ENCODE measurements around the gene DNM2. TPM values are rescaled to one million over a fixed set of nuclear protein-coding genes. Genes with fewer than 3 reads are reported as not detected.

DNM2 gene
- total RNA-seq, 3 donors from 2014 or later, result 83.1 to 98.6 (median 84.5) TPM

DNA sequence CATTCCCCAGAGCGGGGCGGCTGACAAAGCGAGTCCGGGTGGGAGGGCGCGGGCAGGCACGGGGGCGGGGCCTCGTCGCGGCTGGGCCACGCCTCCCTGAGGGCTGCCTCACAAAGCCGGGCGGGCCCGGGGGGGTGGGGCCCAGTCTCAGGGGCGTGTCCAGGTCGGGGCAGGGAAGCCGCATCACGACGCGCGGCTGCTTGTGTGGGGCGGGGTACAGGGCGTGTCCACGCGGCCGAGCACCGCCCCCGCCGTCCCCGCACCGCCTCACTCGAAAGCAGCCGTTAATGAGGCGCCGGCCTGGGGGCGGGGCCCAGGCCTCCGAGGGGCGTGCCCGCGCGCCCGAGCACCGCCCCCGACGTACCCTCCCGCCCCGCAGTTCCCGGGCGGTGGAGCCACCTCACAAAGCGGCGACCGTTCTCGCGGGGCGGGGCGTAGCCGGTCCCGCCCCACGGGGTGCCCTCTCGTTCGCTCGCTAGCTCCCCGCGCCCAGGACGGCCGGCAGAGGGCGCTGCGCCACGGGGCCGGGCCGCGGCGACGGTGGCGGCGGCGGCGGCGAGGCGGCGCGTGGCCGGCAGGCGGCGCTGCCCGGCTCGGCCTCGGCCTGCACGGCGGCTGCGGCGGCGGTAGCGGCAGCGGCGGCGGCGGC, 153.2 kb downstream of the DNM2 start, which contains the start of gene CARM1:
TSS of gene CARM1 (plus strand) at position 599 of the 649 bp plus-strand sequence. CDS start 150 bp downstream, outside the sequence.
- peak; percentile 99 for DNase-seq (ENCODE audit: low spot score in 2 of 2)
- intact Hi-C loops (cut with DNase I; ENCODE audit: low total_unique reads), result no loop called here
- Histone ChIP-seq H3K27me3 (no peaks in the 10 kb centered on the region), H3K4me3 (peak within 1 kb of the TSS; percentile 73 to 97 (median 92)), H3K36me3 (no peaks in the 10 kb centered on the region), H3K9me3 (no peaks in the 10 kb centered on the region), H3K4me1 (no peaks in the 10 kb centered on the region), H3K27ac (peak within 1 kb of the TSS; percentile 82 to 95)
- TF ChIP-seq POLR2AphosphoS5 (IDR thresholded peaks at IDR 0.05) (peak in 2 of 3 donors; percentile 17 to 36), POLR2A (IDR thresholded peaks at IDR 0.05) (no peak)
- TF ChIP-seq, protein P1, sequence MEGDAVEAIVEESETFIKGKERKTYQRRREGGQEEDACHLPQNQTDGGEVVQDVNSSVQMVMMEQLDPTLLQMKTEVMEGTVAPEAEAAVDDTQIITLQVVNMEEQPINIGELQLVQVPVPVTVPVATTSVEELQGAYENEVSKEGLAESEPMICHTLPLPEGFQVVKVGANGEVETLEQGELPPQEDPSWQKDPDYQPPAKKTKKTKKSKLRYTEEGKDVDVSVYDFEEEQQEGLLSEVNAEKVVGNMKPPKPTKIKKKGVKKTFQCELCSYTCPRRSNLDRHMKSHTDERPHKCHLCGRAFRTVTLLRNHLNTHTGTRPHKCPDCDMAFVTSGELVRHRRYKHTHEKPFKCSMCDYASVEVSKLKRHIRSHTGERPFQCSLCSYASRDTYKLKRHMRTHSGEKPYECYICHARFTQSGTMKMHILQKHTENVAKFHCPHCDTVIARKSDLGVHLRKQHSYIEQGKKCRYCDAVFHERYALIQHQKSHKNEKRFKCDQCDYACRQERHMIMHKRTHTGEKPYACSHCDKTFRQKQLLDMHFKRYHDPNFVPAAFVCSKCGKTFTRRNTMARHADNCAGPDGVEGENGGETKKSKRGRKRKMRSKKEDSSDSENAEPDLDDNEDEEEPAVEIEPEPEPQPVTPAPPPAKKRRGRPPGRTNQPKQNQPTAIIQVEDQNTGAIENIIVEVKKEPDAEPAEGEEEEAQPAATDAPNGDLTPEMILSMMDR (IDR thresholded peaks at IDR 0.05), result peak in 1 of 3 donors; percentile 92

DNA sequence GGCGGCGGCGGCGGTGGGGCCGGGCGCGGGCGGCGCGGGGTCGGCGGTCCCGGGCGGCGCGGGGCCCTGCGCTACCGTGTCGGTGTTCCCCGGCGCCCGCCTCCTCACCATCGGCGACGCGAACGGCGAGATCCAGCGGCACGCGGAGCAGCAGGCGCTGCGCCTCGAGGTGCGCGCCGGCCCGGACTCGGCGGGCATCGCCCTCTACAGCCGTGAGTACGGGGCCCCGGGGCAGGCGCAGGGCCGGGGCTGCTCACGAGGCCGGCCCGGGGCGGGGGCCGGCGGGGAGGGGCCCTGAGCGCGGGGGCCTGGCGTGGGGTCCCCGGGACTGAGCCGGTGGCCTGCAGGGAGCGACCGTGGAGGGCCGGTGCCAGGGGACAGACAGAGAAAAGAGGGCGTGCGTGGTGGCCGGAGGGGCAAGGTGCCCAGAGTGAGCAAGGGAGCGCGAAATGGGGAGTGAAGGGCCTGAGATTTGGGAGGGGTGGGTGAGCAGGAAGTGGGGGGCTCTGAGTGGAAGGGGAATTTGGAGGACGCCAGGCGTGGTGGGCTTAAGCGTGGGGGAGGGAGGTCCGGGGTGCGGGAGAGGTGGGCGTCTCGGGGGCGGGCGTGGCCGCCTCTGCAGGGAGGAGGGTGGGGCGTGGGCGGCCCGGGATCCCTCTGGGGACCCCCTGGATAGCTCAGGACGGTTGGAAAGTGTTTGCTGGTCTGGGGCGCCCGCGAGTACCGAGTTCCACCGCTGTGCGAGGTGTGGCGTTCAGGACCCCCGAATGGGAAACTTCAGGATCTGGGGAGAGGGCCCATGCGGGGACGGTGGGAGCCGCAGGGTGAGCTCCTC, 154.0 kb downstream of the DNM2 start:
- intact Hi-C loops (cut with DNase I; ENCODE audit: low total_unique reads), result no loop called here
- Histone ChIP-seq H3K4me3 (peak overlapping the region; percentile 73 to 97 (median 92)), H3K4me1 (no peaks in the 10 kb centered on the region), H3K27me3 (no peaks in the 10 kb centered on the region), H3K36me3 (no peaks in the 10 kb centered on the region), H3K9me3 (no peaks in the 10 kb centered on the region), H3K27ac (peak overlapping the region; percentile 78 to 95)
- DNase-seq (ENCODE audit: low spot score in 2 of 2), result peak in 1 of 2 donors; percentile 54
- TF ChIP-seq POLR2A (IDR thresholded peaks at IDR 0.05), result no peak
- TF ChIP-seq, protein P1 (IDR thresholded peaks at IDR 0.05), result peak in 2 of 3 donors; percentile 14 to 26
- TF ChIP-seq POLR2AphosphoS5 (IDR thresholded peaks at IDR 0.05), result no peak

DNA sequence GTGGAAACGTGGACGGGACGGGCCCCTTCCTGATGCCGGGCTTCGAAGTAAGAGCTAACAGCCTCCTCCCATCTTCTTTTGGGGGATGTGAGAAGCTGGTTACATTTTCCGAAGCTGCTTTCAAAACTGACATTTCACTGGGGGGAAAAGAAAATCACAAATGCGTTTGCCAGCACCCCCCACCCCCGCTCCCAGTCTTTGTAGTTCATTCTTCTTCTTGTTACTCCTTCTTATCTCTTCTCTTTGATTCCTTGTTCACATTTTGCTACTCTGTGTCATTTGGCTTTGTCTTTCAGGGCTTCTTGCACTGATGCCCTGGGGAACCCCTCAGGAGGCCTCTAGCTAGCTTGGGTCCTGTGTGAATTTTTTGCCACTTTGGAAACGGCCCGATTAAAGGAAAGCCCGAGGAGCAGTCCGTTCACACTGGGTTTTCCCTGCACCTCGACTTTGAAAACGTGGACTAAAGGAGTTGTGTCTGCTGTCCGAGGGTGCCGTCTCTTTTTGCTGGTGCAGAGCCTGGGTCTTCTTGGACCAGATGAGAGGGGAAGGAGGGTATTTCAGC, 154.7 kb downstream of the DNM2 start:
- no peaks in the 10 kb centered on the region for H3K36me3 ChIP-seq
- H3K4me3 ChIP-seq, result peak overlapping the region; percentile 73 to 97 (median 92)
- TF ChIP-seq POLR2A (IDR thresholded peaks at IDR 0.05) (no peak), POLR2AphosphoS5 (IDR thresholded peaks at IDR 0.05) (no peak)
- TF ChIP-seq, protein P1 (IDR thresholded peaks at IDR 0.05), result no peak
- H3K4me1 ChIP-seq, result no peaks in the 10 kb centered on the region
- DNase-seq (ENCODE audit: low spot score in 2 of 2), result no peak
- peak overlapping the region; percentile 78 to 95 for H3K27ac ChIP-seq
- no peaks in the 10 kb centered on the region for H3K9me3 ChIP-seq
- intact Hi-C loops (cut with DNase I; ENCODE audit: low total_unique reads), result no loop called here
- no peaks in the 10 kb centered on the region for H3K27me3 ChIP-seq

DNA sequence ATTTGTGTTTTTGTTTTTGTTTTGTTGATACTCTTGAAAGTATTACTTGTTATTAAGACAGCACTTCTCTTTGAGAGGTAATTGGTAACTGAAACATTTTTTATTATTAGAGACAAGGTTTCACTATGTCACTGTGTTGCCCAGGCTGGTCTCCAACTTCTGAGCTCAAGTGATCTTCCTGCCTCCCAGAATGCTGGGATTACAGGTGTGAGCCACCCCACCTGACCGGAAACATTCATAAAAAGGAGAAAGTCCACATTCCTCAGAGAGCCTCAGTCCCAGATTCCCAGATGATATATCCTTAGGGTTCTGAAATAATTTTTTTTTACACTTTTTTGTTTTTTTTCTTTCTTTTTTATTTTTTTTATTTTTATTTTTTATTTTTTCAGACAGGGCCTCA, 156.1 kb downstream of the DNM2 start:
- Histone ChIP-seq H3K9me3 (no peaks in the 10 kb centered on the region), H3K4me1 (no peaks in the 10 kb centered on the region), H3K27me3 (no peaks in the 10 kb centered on the region), H3K4me3 (no peak overlapping the region), H3K36me3 (no peaks in the 10 kb centered on the region), H3K27ac (no peak overlapping the region)
- DNase-seq (ENCODE audit: low spot score in 2 of 2), result no peak
- TF ChIP-seq, protein P1 (IDR thresholded peaks at IDR 0.05), result no peak
- TF ChIP-seq POLR2AphosphoS5 (IDR thresholded peaks at IDR 0.05) (no peak), POLR2A (IDR thresholded peaks at IDR 0.05) (no peak)
- intact Hi-C loops (cut with DNase I; ENCODE audit: low total_unique reads), result no loop called here
